Measurements from ENCODE around the gene CKMT2. TPM values are rescaled to one million over a fixed set of nuclear protein-coding genes. Genes with fewer than 3 reads are reported as not detected.

The CKMT2 gene
- total RNA-seq, 2 donors from 2014 or later, result 2.1 to 2.3 TPM

DNA sequence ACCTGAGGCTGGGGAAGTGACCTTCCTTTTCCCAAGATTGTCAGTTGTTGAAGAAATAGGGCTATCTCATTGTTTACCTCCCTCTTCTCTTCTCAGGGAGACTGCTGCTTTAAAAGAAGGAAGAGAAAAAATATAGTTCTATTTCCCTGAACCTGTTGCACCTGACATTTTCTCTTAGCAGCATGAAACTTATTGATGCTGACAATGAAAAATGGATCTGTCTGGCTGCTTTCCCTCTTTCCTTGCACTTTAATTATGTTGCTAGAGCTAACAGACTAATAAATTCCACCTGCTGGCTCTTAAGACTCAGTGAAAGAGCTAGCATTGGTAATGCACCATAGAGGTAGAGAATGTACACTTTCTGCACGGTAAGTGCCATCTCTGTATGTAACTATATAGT lies 6.2 kb upstream of the CKMT2 start:
- no peak overlapping the region for H3K27ac ChIP-seq (ENCODE audit: low read depth, low read length)
- H3K9ac ChIP-seq (ENCODE audit: extremely low read depth, low read length, poor library complexity, severe bottlenecking), result no peak overlapping the region
- no peak overlapping the region for H3K27ac Mint-ChIP-seq
- H3K9me3 ChIP-seq (ENCODE audit: control insufficient read depth, low read length), result no peaks in the 10 kb centered on the region
- no peak for DNase-seq
- peaks cover 10% of the 10 kb centered on the region for H3K36me3 Mint-ChIP-seq (ENCODE audit: low read depth)
- no peaks in the 10 kb centered on the region for H3K27me3 Mint-ChIP-seq (ENCODE audit: insufficient read depth)
- no peaks in the 10 kb centered on the region for H3K36me3 ChIP-seq (ENCODE audit: control insufficient read depth, insufficient read depth, low read length)
- H3K4me3 Mint-ChIP-seq, result no peak overlapping the region
- WGBS, 2 experiments (ENCODE audit: insufficient coverage in 1 of 2, insufficient read length in 1 of 2), result no CpG with 5 or more reads among the region's 1 CpG
- no peaks in the 10 kb centered on the region for H3K27me3 ChIP-seq (ENCODE audit: control insufficient read depth, insufficient read depth, low read length, poor library complexity, severe bottlenecking)
- H3K4me3 ChIP-seq (ENCODE audit: low read length), result no peak overlapping the region
- H3K4me1 ChIP-seq (ENCODE audit: control insufficient read depth, insufficient read depth, low read length), result peaks cover 3% of the 10 kb centered on the region
- no peaks in the 10 kb centered on the region for H3K4me1 Mint-ChIP-seq
- H3K9me3 Mint-ChIP-seq, result no peaks in the 10 kb centered on the region
- TF ChIP-seq, protein P1, sequence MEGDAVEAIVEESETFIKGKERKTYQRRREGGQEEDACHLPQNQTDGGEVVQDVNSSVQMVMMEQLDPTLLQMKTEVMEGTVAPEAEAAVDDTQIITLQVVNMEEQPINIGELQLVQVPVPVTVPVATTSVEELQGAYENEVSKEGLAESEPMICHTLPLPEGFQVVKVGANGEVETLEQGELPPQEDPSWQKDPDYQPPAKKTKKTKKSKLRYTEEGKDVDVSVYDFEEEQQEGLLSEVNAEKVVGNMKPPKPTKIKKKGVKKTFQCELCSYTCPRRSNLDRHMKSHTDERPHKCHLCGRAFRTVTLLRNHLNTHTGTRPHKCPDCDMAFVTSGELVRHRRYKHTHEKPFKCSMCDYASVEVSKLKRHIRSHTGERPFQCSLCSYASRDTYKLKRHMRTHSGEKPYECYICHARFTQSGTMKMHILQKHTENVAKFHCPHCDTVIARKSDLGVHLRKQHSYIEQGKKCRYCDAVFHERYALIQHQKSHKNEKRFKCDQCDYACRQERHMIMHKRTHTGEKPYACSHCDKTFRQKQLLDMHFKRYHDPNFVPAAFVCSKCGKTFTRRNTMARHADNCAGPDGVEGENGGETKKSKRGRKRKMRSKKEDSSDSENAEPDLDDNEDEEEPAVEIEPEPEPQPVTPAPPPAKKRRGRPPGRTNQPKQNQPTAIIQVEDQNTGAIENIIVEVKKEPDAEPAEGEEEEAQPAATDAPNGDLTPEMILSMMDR (conservative IDR thresholded peaks at IDR 0.05), result no peak

- Mint-ChIP-seq H3K27ac (no peak overlapping the region), H3K9me3 (no peaks in the 10 kb centered on the region), H3K4me3 (no peak overlapping the region), H3K4me1 (peaks cover 4% of the 10 kb centered on the region), H3K36me3 (ENCODE audit: low read depth) (peaks cover 2% of the 10 kb centered on the region), H3K27me3 (ENCODE audit: insufficient read depth) (no peaks in the 10 kb centered on the region)
- no peak overlapping the region for H3K27ac ChIP-seq (ENCODE audit: low read depth, low read length)
- 86 to 87% methylated on average over 3 to 4 of the region's 4 CpGs for WGBS, 2 experiments (ENCODE audit: insufficient coverage in 1 of 2, insufficient read length in 1 of 2)
- no peak overlapping the region for H3K9ac ChIP-seq (ENCODE audit: extremely low read depth, low read length, poor library complexity, severe bottlenecking)
- H3K9me3 ChIP-seq (ENCODE audit: control insufficient read depth, low read length), result no peaks in the 10 kb centered on the region
- no peaks in the 10 kb centered on the region for H3K27me3 ChIP-seq (ENCODE audit: control insufficient read depth, insufficient read depth, low read length, poor library complexity, severe bottlenecking)
- no peak for DNase-seq
- peaks cover 3% of the 10 kb centered on the region for H3K4me1 ChIP-seq (ENCODE audit: control insufficient read depth, insufficient read depth, low read length)
- TF ChIP-seq, protein P1 (conservative IDR thresholded peaks at IDR 0.05), result no peak
- no peaks in the 10 kb centered on the region for H3K36me3 ChIP-seq (ENCODE audit: control insufficient read depth, insufficient read depth, low read length)
- no peak overlapping the region for H3K4me3 ChIP-seq (ENCODE audit: low read length)
These were observed 5.0 kb upstream of the CKMT2 start for GRCh38 chr5:81228084-81228483.

- WGBS, 2 experiments (ENCODE audit: insufficient coverage in 1 of 2, insufficient read length in 1 of 2), result 87 to 89% methylated on average over 7 to 8 of the region's 8 CpGs
- Histone ChIP-seq H3K9ac (ENCODE audit: extremely low read depth, low read length, poor library complexity, severe bottlenecking) (no peak overlapping the region), H3K4me1 (ENCODE audit: control insufficient read depth, insufficient read depth, low read length) (peaks cover 3% of the 10 kb centered on the region), H3K9me3 (ENCODE audit: control insufficient read depth, low read length) (no peaks in the 10 kb centered on the region), H3K36me3 (ENCODE audit: control insufficient read depth, insufficient read depth, low read length) (no peaks in the 10 kb centered on the region), H3K27me3 (ENCODE audit: control insufficient read depth, insufficient read depth, low read length, poor library complexity, severe bottlenecking) (no peaks in the 10 kb centered on the region), H3K4me3 (ENCODE audit: low read length) (no peak overlapping the region), H3K27ac (ENCODE audit: low read depth, low read length) (no peak overlapping the region)
- Mint-ChIP-seq H3K4me1 (peaks cover 19% of the 10 kb centered on the region), H3K9me3 (no peaks in the 10 kb centered on the region), H3K4me3 (no peak overlapping the region), H3K27ac (no peak overlapping the region), H3K27me3 (ENCODE audit: insufficient read depth) (no peaks in the 10 kb centered on the region), H3K36me3 (ENCODE audit: low read depth) (peaks cover 2% of the 10 kb centered on the region)
- TF ChIP-seq, protein P1 (conservative IDR thresholded peaks at IDR 0.05), result no peak
- DNase-seq, result no peak
These were observed 2.7 kb upstream of the CKMT2 start for GRCh38 chr5:81230416-81230815.

All from endodermal cell (in vitro differentiated cells).